NCI-H446 treated with DMSO at 0.1 percent for 48 hours (cell line): ENCODE results near the gene ATP6V1A.

Experiments used
- DNase-seq: peaks from one replicate; lab custom pipeline; 2025; lab: John Stamatoyannopoulos, UW

ATP6V1A gene

DNA sequence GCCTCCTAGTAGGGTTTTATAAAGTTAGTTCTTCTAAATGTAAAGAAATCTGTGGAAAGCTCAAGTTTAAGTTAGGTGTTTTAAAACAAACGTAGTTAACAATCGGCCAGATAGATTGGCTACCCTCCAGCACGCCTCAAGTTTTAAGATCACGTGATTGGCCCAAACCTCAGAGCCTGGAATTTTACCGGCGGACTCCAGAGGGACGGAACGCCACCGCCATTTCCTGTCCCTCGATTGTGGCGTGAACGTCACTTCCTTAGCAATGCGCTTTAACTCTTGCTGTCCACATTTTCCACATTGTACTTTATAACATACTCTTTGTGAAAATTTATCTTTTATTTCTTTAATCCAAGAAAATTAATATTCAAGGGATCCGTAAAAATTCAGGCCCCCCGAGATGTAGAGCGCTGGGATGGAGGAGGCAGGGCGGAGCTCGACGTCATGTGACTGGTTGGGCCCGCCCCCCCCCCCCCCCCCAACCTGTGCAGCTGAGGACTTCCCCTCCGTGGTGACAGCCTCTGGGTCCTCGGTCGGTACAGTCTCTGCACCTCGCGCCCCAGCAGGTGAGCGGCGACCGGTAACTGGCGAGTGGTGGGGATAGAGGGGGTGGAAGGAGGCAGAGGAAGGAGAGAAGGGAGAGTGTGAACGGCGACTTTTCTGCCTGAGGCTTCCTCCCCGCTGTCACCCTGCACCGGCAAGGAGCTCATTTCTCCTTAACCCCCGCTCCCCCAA lies at the start of gene ATP6V1A:
Gene ATP6V1A, plus strand, starts transcription at position 488 of the 735 bp plus-strand sequence. CDS start 31,719 bp downstream, outside the sequence.
- peak; percentile 95 for DNase-seq

DNA sequence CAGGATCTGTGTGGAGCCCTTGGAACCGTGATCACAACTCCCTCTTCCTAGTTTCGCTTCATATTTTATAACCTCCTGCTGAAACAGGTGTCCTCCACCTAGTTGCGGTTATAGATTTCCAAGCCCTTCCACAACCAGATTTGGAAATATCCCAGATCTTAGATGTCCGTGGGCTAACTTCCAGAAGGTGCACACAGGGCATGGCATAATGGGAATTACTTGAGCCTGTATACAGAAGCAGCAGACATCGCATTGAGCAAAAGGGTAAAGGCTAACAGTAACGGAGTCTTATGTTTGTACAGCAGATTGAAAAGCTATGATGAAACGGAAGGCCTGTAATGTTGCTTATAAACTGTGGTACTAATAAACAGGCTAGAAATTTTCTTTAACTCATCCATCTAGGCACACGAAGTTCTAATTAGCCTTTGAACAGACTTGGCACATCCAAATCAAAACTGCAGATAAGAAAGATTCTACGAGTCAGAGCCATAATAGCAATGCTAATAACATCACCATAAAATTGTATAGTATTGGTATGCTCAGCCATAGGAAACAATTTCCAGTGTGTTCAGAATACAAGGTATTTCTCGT lies 49.2 kb upstream of the ATP6V1A start:
- no peak for DNase-seq

DNA sequence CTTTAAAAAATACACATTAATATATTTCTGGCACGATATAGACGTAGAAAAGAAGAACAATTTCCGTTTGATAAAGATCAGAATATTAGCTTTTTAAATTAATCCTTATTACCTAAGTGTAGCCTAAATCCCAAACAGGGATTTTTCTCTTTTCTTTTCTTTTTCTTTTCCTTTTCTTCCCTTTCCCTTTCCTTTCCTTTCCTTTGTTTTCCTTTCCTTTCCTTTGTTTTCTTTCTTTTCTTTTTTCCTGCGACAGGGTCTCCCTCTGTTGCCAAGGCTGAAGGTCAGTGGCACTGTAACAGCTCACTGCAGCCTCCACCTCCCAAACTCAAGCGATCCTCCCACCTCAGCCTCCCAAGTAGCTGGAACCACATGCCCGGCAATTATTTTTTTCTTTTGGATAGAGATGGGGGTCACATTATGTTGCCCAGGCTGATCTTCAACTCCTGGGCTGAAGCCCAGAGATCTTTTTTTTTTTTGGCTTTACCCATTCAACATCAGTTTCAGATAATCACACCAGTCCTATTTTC lies 48.6 kb upstream of the ATP6V1A start:
- no peak for DNase-seq

DNA sequence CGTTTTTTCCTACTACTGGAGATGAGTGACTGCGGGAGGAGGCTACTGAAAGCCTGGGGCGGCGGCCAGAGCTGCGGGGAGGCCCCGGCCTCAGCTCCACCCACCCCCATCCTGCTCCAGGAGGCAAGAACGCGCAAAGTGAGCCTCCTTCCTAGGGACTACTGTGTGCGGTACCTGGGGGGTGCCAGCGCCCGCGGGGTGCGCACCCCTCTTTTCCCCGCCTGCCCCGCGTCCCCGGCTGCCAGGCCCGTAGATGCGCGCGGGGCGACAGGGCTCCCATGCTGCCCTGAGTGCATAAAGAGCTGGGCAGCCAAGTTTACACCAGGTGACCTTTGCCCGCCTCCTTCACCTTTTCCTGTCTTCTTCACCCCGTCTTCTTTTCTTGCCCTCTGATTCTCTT lies 47.9 kb upstream of the ATP6V1A start:
- no peak for DNase-seq

DNA sequence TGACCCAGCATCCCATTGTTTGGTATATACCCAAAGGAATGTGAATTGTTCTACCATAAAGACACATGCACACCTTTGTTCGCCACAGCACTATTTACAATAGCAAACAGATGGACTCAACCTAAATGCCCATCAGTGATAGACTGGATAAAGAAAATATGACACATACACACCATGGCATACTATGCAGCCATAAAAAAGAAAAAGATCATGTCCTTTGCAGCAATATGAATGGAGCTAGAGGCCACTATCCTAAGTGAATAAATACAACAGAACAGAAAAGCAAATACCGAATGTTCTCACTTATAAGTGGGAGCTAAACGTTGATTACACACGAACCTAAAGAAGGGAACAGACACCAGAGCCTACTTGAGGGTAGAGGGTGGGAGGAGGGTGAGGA lies 39.0 kb upstream of the ATP6V1A start:
- DNase-seq = no peak

DNA sequence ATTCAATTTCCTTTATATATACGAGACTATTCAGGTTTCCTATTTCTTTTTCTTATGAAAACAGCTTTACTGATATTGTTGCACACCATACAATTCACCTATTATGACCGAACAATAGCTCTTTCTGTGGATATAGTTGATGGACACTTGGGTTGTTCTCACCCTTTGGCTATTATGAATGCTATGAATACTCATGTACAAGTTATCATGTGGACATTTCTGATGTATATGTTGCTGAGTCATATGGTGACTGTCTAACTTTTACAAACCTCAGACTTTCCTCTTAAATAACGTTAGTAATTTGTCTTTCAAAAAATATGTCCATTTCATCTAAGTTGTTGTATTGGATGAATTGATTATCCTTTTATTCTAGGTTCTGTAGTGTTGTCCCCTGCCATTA lies 34.7 kb upstream of the ATP6V1A start:
- no peak for DNase-seq

DNA sequence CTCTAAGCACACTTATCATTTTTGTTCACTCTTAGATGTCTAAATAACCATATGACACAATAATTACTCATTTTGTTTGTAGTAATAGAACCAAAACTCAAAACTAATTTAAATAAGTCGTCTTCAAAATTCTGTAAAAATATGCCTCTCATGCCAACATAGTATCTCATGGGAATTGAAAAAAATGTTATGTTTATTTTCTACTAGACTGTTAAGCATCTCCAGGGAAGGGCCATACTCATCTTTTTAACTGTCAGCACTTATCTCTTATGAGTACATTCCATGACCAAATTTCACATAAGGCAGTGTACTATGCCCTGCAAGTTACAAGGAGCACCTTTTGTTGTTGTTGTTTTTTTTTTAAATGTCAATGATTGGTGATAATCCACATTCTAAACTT lies 32.1 kb upstream of the ATP6V1A start:
- DNase-seq = no peak

DNA sequence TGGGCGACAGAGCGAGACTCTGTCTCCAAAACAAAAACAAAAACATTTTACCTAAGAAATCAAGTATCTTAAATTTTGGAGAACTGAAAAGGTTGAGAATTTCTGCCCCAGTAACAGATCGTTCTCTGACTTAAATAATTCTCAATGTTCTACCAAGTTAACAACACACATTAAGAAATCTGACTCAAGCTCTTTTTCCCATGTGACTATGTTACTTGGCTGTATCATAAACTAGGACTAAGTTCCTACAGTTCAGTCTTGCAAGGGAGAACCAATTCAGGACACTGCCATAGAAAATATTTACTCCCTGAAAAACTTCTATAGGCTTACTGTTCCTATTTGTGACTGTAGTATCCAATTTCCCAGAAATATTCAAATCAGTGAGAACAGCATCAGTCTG lies 29.5 kb upstream of the ATP6V1A start:
- no peak for DNase-seq

DNA sequence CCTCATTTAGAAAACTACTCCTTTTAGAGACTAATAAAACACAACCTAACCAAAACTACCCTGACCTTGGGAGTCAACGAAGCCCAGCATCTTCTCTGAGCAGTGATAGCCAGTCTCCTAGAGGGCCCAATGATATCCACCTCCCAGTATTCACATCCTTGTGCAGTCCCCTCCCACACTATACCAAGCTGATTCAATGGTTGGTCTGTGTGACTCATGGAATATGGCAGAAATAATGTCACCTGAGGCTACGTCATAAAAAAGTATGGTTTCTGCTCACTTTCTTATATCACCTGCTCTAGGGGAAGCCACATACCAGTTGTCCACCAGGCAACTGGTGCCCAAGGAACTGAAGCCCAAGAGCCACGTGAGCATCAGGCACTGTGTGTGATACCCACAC lies 29.0 kb upstream of the ATP6V1A start:
- no peak for DNase-seq

DNA sequence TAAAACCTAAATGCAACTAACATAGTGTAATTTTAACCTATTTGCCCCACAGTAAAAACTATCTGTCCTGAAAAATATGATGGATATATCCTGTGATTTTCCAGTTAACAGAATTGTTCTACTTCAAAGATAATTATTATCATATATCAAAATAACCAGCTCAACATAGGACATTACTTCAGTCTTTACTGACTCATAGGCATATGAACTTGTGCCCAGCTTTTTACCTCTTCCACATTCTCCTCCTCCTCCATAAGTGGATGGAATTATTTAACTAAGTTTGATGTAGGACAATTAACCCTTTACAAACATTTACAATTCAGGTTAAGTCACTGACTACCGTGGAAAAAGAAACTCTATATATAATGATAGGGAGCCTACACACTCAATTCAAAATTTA lies 27.5 kb upstream of the ATP6V1A start:
- DNase-seq = no peak

DNA sequence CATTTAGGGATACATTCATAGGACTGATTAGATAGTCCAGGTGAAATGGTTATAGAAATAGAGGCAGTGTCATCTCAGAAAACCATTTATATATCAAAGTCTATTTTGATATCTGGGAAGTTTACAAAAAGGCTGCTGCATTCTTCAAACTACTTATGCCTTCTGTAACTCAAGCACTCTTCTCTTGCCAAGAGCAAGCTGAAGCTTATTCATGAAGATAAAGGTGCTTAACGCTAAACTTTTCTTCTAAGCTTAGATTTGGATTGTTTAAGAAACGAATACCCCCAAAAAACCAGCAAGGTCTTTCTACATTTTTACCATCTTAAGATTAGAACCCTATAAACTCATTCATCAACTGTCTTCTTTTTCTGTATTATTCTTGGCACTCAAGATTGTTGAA lies 27.1 kb upstream of the ATP6V1A start:
- DNase-seq = no peak

DNA sequence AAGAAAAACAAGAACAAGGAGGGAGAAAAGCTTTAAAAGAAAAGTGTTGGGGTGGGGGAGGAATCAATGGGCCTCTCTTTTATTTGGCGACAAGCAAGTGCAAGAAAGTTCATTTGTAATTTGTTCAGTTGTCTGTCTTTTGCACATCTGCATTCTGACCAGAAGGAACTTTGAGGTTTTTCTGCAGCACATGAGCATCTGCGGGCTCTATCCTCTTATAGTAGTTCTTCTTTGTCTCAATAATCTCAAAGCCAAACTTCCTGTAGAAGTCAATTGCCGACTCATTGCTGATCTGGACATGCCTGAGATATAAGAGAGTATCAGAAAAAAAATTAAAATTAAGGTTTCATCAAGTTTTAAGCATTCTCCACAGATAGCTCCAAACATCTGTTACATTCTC lies 25.2 kb upstream of the ATP6V1A start:
- no peak for DNase-seq

DNA sequence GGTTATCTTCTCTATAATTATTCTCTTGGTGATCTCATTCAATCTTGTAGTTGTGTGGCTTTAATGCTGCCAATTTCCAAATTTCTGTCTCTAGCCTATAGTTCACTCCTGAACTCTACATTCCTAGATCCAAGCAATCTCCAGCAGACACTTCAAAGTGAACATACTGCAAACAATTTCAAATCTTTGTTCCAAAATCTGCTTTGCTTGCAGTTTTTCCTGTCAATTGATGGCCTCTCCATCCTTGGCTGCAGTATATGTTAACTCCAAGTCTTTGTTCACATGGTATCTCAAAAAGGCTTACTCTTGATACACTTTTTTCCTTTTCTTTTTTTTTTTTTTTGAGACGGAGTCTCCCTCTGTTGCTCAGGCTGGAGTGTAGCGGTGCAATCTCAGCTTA lies 18.2 kb upstream of the ATP6V1A start:
- no peak for DNase-seq

DNA sequence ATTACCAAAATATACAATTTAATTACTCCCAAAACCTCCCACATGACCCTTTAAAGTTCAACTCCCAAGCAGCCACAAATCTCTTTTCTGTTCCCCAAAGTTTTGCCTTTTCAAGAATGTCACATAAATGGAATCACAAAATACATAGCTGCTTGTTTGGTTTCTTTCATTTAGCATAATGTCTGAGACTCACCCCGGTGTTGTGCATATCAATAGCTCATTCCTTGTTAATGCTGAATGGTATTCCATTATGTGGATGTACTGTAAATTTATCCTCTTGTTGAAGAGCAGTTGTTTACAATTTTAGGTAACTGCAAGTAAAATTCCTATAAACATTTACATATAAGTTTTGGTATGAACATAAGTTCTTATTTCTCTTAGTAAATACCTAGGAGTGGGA lies 16.3 kb upstream of the ATP6V1A start:
- DNase-seq = no peak

DNA sequence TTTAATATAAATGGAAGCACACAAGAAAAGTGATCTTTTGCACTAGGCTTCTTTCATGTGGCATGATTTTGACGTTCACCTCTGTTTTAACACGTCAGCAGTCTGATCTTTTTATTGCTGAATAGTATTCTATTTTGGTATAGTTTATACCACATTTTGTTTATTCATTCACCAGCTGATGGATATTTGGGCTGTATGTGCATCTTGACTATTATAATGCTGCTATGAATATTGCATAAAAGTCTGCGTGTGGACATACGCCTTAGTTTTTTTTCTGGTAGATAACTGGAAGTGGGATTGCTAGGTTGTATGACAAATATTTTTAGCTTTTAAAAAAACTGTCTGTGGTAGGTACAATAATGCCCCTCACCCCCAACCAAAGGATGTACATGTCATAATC lies 15.1 kb upstream of the ATP6V1A start:
- no peak for DNase-seq

DNA sequence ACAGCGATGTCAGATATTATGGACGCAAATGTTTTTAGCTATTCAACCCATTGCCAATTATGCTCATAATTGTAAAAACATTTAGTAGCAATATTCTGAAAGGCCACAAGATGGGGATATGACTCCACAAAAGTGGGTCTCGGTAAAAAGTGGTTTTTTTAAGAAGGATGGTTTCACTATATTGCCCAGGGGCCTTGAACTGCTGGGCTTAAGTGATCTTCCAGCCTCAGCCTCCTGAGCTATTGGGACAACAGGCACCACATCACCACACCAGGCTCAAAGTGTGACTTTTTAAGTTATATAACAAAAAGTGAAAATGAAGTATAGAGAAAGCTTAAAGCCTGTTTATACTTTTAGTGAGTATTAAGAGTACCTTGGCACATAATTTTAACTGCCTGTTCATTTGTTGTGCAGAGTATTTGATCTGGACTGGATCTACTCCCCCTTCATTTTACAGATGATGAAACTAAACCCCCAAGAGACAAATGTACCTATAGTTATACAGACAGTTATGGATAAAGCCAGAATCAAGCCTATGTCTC lies 10.2 kb upstream of the ATP6V1A start:
- DNase-seq = peak; percentile 38

DNA sequence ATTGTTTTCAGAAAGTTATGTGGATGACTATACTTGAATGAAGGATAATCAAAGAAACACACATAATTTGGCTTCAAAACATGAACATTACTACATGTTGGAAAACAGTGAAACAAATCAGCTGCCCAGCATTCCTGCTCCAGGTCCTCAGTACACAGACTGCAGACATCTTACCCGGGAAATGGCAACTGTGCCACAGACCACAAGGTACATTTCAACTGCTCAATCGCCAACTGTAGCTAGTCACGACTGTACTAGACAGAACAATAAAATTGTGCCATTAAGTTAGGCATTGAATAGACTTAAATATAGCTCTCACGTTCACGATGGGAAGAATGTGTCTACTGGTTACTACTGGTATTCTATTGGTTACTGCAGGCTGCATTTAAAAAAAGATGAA lies 5.7 kb upstream of the ATP6V1A start:
- no peak for DNase-seq

DNA sequence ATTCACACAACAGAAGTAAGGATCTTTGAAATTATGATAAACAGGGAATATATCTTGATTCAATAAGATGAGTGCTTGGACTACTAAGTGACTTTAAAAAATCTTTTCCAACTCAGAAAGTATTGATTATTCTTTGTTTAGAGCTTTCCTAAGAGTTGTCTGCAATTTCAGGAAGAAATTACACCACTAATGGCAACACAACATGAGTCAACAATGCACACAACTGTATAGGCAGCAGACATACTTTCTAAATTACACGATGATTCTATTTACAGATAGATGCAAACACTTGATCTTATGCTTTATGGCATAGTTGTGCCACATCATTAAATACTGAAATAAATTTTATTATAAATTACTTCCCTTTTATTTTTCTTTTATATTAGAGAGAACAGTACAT lies 5.2 kb upstream of the ATP6V1A start:
- DNase-seq = no peak

DNA sequence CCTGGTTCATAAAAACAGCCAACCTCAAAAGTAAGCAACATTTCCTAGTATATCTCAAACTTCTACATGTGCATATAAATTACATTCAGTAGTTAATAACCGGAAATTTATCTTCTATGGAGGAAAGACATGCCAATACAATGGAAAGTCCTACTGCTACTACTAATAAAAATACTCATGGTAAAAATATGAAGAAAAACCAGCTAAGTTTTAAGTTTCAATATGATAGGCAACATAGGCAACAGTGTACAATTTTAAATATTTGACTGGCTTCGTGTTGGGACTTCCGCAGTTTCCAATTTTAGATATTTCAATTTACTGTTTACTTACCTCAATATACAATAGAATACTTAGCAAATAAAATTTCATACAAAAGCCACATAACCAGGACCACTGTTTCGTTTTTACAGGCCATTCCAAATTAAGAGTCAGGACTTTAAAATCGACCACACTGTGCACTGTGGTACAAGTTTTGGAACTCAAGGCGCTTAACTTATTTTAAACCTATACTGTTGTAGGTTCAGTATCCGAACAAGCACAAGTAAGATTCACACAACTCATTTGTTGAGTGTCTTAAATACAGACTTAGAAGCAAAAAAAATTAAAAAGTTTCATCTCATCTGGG lies 3.7 kb upstream of the ATP6V1A start:
- DNase-seq = no peak

DNA sequence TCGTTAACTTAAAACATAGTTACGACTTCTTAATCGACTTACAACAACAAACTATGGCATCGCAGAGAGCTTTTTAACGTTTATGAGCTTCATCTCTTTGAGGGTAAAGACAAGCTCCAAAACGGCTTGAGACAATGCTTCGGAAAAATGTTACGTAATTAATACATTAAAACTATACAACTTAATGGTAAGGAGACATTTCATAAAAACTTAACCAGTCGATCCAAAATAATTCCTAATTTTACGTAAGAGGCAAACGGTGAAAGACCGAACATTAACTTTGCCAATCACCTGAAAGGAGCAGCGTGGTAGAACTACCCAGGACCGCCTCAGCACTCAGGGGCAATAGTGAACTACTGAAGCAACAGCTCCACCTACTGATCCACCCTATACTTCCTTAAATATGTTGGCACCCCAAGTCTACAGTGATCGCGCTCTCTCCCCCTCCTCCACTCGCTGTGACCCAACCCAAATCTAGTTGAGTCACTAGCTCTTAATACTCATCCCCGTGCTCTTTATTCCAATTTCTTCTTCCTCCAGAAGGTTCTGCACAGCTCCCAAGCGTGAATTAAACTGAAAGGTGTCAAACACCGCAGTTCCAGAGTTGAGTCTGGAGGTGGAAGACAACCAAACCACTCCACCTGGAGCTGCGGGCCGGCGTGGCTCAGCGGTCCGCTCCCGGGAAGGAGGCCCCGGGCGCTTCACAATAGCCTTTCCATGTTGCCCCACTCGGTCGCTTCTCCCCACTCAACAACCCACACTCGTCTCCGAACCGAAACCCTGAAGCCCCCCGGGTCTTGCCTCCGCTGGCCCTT lies 1.7 kb upstream of the ATP6V1A start:
- peak; percentile 74 for DNase-seq

DNA sequence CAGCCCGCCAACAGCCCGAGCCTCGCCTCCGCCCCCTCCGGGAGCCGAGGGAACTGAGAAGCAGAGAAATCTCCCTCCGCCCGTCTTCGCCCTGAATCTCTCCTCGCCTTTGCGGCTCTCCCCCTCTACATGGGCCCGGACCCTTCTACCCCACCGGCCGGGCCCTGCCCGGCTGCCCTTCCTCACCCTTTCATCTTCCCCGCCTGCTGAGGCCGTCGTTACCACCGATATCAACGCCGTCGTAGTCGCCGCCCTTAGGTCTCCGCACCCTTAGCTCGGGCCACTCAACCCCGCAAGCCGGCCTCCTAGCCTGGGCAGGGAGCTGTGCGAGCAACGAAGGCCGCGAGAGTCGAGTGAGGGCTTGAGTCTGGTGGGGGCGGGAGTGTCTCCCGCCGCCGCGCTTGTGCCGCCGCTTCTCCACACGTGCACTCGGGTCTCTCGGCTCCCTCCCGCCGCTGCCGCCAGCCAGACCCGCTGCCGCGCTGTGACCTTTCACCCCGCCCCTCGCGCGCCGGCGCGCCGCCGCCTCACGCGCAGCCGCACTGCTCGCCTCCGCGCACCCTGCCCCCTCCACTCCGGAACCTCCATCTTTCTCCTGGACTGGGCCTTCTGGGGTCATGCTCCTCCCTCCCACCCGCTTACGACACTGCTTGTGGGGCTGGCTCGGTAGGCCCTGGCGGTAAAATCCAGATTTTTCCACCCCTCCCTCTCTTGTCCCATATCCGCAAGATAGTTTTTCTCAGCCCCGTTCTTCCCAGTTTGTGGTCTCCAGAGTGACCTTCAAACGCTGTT lies 883 bp upstream of the ATP6V1A start, which contains the start of gene NAA50:
Gene NAA50, minus strand, starts transcription at position 494 of the 792 bp plus-strand sequence. Its CDS starts 300 bp downstream, at position 194.
- DNase-seq = peak; percentile 92
